SK-N-SH (cell line): ENCODE measurements around the gene INO80D. TPM values are rescaled to one million over a fixed set of nuclear protein-coding genes. Genes with fewer than 3 reads are reported as not detected.

ENCODE experiments used
- CTCF ChIA-PET: fragments of 300-600, 350-600 bp; formaldehyde crosslinking; extraction: SDS; loops from one replicate; lab custom pipeline; 2021; lab: Yijun Ruan, JAX
- POLR2A ChIA-PET: fragments of 350-600 bp; sonication (Branson Sonifier 250); formaldehyde crosslinking; extraction: SDS; loops from one replicate; lab custom pipeline; 2020; ENCODE audit warnings: antibody characterized with exemption, inconsistent platforms; lab: Yijun Ruan, JAX
- DNase-seq: peaks from one replicate; pipeline ENCODE4 v3.0.0; 2012
- H2AFZ ChIP-seq: fragments of 200-600 bp; sonication (generic); 2 replicates; pipeline ENCODE4 v1.8.1; 2016; ENCODE audit warnings: antibody characterized with exemption, mild to moderate bottlenecking, low read depth
- H3F3A ChIP-seq: fragments of 200-600 bp; sonication (generic); replicated peaks from 2 replicates; pipeline ENCODE3; 2016; ENCODE audit warnings: antibody characterized with exemption, mild to moderate bottlenecking; ENCODE audit not compliant: insufficient read depth
- H3K27ac ChIP-seq, 2 experiments: fragments of 200-500 bp in 1 of 2; fragments of 200-600 bp in 1 of 2; sonication (Bioruptor generic) in 1 of 2; sonication (generic), shearing (Covaris generic) in 1 of 2; 2 replicates each; pipeline versions ENCODE4 v1.5.1 to v1.6.1; 2014 to 2016; ENCODE audit warnings: low read depth in 2 of 2, inconsistent platforms in 1 of 2, low read length in 1 of 2, mild to moderate bottlenecking in 1 of 2, mixed read lengths in 1 of 2
- H3K27me3 ChIP-seq: fragments of 200-600 bp; sonication (generic), shearing (Covaris generic); 2 replicates; pipeline ENCODE4 v1.6.1; 2016; ENCODE audit warnings: mixed run types; ENCODE audit not compliant: insufficient read depth
- H3K36me3 ChIP-seq, 2 experiments: fragments of 200-500 bp in 1 of 2; fragments of 200-600 bp in 1 of 2; sonication (Bioruptor generic) in 1 of 2; sonication (generic) in 1 of 2; replicated peaks in 1 of 2; 2 replicates each; pipeline versions ENCODE3 to v1.5.1; 2014 to 2016; ENCODE audit warnings: low read length in 1 of 2, mild to moderate bottlenecking in 1 of 2; ENCODE audit not compliant: insufficient read depth in 2 of 2, control insufficient read depth in 1 of 2
- H3K4me1 ChIP-seq, 2 experiments: fragments of 200-500 bp in 1 of 2; fragments of 200-600 bp in 1 of 2; sonication (Bioruptor generic) in 1 of 2; sonication (generic), shearing (Covaris generic) in 1 of 2; 2 replicates each; pipeline versions ENCODE4 v1.5.1 to v1.6.1; 2014 to 2016; ENCODE audit warnings: low read depth in 1 of 2, low read length in 1 of 2, mixed run types in 1 of 2; ENCODE audit not compliant: insufficient read depth in 2 of 2, control insufficient read depth in 1 of 2
- H3K4me2 ChIP-seq: fragments of 200-600 bp; sonication (generic), shearing (Covaris generic); 2 replicates; pipeline ENCODE4 v1.6.1; 2017; ENCODE audit warnings: mixed run types
- H3K4me3 ChIP-seq, 2 experiments: fragments of 200-500 bp in 1 of 2; fragments of 200-600 bp in 1 of 2; sonication (Bioruptor generic) in 1 of 2; sonication (generic), shearing (Covaris generic) in 1 of 2; 2 replicates each; pipeline versions ENCODE4 v1.5.1 to v1.8.1; 2014 to 2016; ENCODE audit warnings: low read depth in 2 of 2, inconsistent platforms in 1 of 2, low read length in 1 of 2, mild to moderate bottlenecking in 1 of 2, mixed read lengths in 1 of 2, moderate library complexity in 1 of 2
- H3K79me2 ChIP-seq: fragments of 200-600 bp; sonication (generic); 2 replicates; pipeline ENCODE4 v1.8.1; 2017; ENCODE audit warnings: mild to moderate bottlenecking; ENCODE audit not compliant: insufficient read depth
- H3K9ac ChIP-seq: fragments of 200-600 bp; sonication (generic); 2 replicates; pipeline ENCODE4 v1.6.1; 2017; ENCODE audit warnings: mixed run types
- H3K9me2 ChIP-seq: fragments of 200-600 bp; sonication (generic); 2 replicates; pipeline ENCODE4 v1.6.1; 2017; ENCODE audit warnings: mixed run types
- H3K9me3 ChIP-seq: fragments of 200-600 bp; sonication (generic); 2 replicates; pipeline ENCODE4 v1.6.1; 2017; ENCODE audit warnings: mixed run types, mild to moderate bottlenecking, moderate library complexity
- H4K20me1 ChIP-seq: fragments of 200-600 bp; sonication (generic); 2 replicates; pipeline ENCODE4 v1.6.1; 2017; ENCODE audit warnings: mild to moderate bottlenecking, mixed run types; ENCODE audit not compliant: insufficient read depth
- CHD2 ChIP-seq: fragments of 150-350 bp; IDR thresholded peaks from 2 replicates; pipeline ENCODE4 v1.6.1; 2018; ENCODE audit warnings: low read length; ENCODE audit not compliant: partially characterized antibody
- CTCF ChIP-seq: fragments of 200-600 bp; sonication (generic); IDR thresholded peaks from 2 replicates; pipeline ENCODE4 v1.6.1; 2017; ENCODE audit warnings: antibody characterized with exemption, mild to moderate bottlenecking, moderate library complexity
- ELF1 ChIP-seq: IDR thresholded peaks from 2 replicates; pipeline ENCODE4 v1.4.0; 2012
- EZH2phosphoT487 ChIP-seq: fragments of 200-600 bp; sonication (generic); IDR thresholded peaks from 2 replicates; pipeline ENCODE4 v1.6.1; 2017; ENCODE audit warnings: low read depth, mixed run types, mild to moderate bottlenecking, antibody characterized with exemption, moderate library complexity, borderline replicate concordance
- MXI1 ChIP-seq: IDR thresholded peaks from 2 replicates; pipeline ENCODE4 v1.6.1; 2012; ENCODE audit warnings: mild to moderate bottlenecking, low read depth, low read length, improper control_type of control experiment
- NFIC ChIP-seq: IDR thresholded peaks from 2 replicates; pipeline ENCODE4 v1.4.0; 2012; ENCODE audit warnings: borderline replicate concordance
- PBX3 ChIP-seq: IDR thresholded peaks from 2 replicates; pipeline ENCODE4; 2012
- POLR2AphosphoS5 ChIP-seq: IDR thresholded peaks from 2 replicates; pipeline ENCODE4 v1.6.1; 2012; ENCODE audit warnings: low read depth, low read length
- RAD21 ChIP-seq: IDR thresholded peaks from 2 replicates; pipeline ENCODE4 v1.6.1; 2012; ENCODE audit warnings: mild to moderate bottlenecking, low read length
- RCOR1 ChIP-seq: fragments of 150-350 bp; IDR thresholded peaks from 2 replicates; pipeline ENCODE4 v1.6.1; 2017; ENCODE audit warnings: antibody characterized with exemption, low read length
- REST ChIP-seq: IDR thresholded peaks from 2 replicates; pipeline ENCODE4 v1.6.1; 2012; ENCODE audit warnings: mild to moderate bottlenecking, low read depth, low read length, moderate library complexity
- RFX5 ChIP-seq: IDR thresholded peaks from 2 replicates; pipeline ENCODE4 v1.6.1; 2012; ENCODE audit warnings: mild to moderate bottlenecking, improper control_type of control experiment, low read length
- SIN3A ChIP-seq: IDR thresholded peaks from 2 replicates; pipeline ENCODE4 v1.6.1; 2012; ENCODE audit warnings: low read depth, mild to moderate bottlenecking, low read length, moderate library complexity, borderline replicate concordance
- TAF1 ChIP-seq: IDR thresholded peaks from 2 replicates; pipeline ENCODE4 v1.6.1; 2012; ENCODE audit warnings: low read depth, mild to moderate bottlenecking, low read length, moderate library complexity, borderline replicate concordance
- USF1 ChIP-seq: IDR thresholded peaks from 2 replicates; pipeline ENCODE4 v1.4.0; 2012; ENCODE audit warnings: low read depth, borderline replicate concordance
- YY1 ChIP-seq: IDR thresholded peaks from 2 replicates; pipeline ENCODE4 v1.4.0; 2012; ENCODE audit warnings: low read depth, mild to moderate bottlenecking
- WGBS: methylation state at CpG from one replicate; pipeline ENCODE4 v1.1.6; 2017; ENCODE audit warnings: low lambda C conversion rate; 5-methylcytosine and 5-hydroxymethylcytosine counted together
- polyA plus RNA-seq, 3 experiments: library from polyadenylated mRNA; depleted of rRNA; stranded (reverse); fragments of >200 nt; gene quantifications; 2 replicates each; pipeline ENCODE4 v1.2.3, GENCODE V29; 2012

Gene INO80D
- 0.69 and 0.91 TPM in 2 replicates for polyA plus RNA-seq (2012; rRNA removed)
- polyA plus RNA-seq (2012; cell fraction: cytosol; rRNA removed), result 0.58 and 0.64 TPM in 2 replicates
- 1.8 and 3.1 TPM in 2 replicates for polyA plus RNA-seq (2012; cell fraction: nucleus; rRNA removed)

- no peaks in the 10 kb centered on the region for H4K20me1 ChIP-seq
- H3K4me1 ChIP-seq, result peaks cover 0 to 5% of the 10 kb centered on the region in 2 experiments; a peak in 2 of 4 replicates
- no peaks in the 10 kb centered on the region for H3K9me3 ChIP-seq
- peaks cover 73% of the 10 kb centered on the region for H3K79me2 ChIP-seq
- H3K27ac ChIP-seq, result peak within 1 kb of the TSS; percentile 98 to 99
- under 1% methylated on average over 33 of the region's 39 CpGs for WGBS
- H3K4me3 ChIP-seq, result peak within 1 kb of the TSS; percentile 78 to 86
- peak within 1 kb of the TSS; percentile 99 for H3K9ac ChIP-seq
- peaks cover 28% of the 10 kb centered on the region for H3F3A ChIP-seq
- no peaks in the 10 kb centered on the region for H3K27me3 ChIP-seq
- no peaks in the 10 kb centered on the region for H3K36me3 ChIP-seq
- CTCF ChIA-PET, result interaction anchor here (0.6 to 1.8 kb wide), 5 partner anchors 11 to 124 kb away, joined by 3 to 12 read pairs (median 7); no protein-coding TSS in a partner anchor
- POLR2A ChIA-PET, result interaction anchor here (0.6 to 1.0 kb wide), 4 partner anchors 33 to 74 kb away, joined by 3 to 7 read pairs (median 4); partner anchors contain the start of genes EEF1B2 and NDUFS1
- H2AFZ ChIP-seq, result peak within 1 kb of the TSS; percentile 100
- peak within 1 kb of the TSS; percentile 96 for H3K4me2 ChIP-seq
- no peaks in the 10 kb centered on the region for H3K9me2 ChIP-seq
- peak; percentile 76 for TF ChIP-seq MXI1
- TF ChIP-seq NFIC, result no peak
- TF ChIP-seq EZH2phosphoT487, result no peak
- peak; percentile 66; the same call in 1 of the 2 replicates for TF ChIP-seq SIN3A
- peak; percentile 7 for TF ChIP-seq CHD2
- peak; percentile 41; the same call in 1 of the 2 replicates for TF ChIP-seq RFX5
- 0 out of 2 replicates have a peak, but pooled peaks have one; percentile 42 for TF ChIP-seq REST
- TF ChIP-seq YY1, result peak; percentile 87
- no peak for TF ChIP-seq USF1
- TF ChIP-seq POLR2AphosphoS5, result peak; percentile 84
- TF ChIP-seq PBX3, result 0 out of 2 replicates have a peak, but pooled peaks have one; percentile 2
- peak; percentile 16; the same call in 1 of the 2 replicates for TF ChIP-seq RCOR1
- TF ChIP-seq RAD21, result peak; percentile 18; the same call in 1 of the 2 replicates
- TF ChIP-seq TAF1, result peak; percentile 80
- peak; percentile 55 for TF ChIP-seq CTCF
- no peak for TF ChIP-seq ELF1
- peak; percentile 84 for DNase-seq
Measured at GRCh38 chr2:206085742-206086445, at the start of gene INO80D. TSS of gene INO80D (minus strand) at chr2:206086174. CDS start at chr2:206063016, 23,158 bp downstream.
